Loucy (cell line): ENCODE results near the gene MFGE8.

Source experiments
- CTCF ChIP-seq: fragments of 200-600 bp; sonication (generic); conservative IDR thresholded peaks from 2 replicates; pipeline ENCODE4 v1.5.1; 2014; ENCODE audit warnings: mild to moderate bottlenecking, antibody characterized with exemption, low read length
- EZH2phosphoT487 ChIP-seq: fragments of 200-600 bp; IDR thresholded peaks from 2 replicates; pipeline ENCODE4 v1.6.1; 2018; ENCODE audit warnings: antibody characterized with exemption, mild to moderate bottlenecking, moderate library complexity, borderline replicate concordance

GRCh38 chr15:88904624-88905327 lies 8.4 kb downstream of the MFGE8 start:
- TF ChIP-seq EZH2phosphoT487, result no peak
- TF ChIP-seq CTCF, result peak; percentile 97
